HEK293T (cell line): ENCODE measurements around the gene TMC8.

Experiments used
- ARNT ChIP-seq: fragments of 450-650 bp; IDR thresholded peaks from 2 replicates; pipeline ENCODE4 v1.6.1; 2017; ENCODE audit warnings: mild to moderate bottlenecking
- ELF4 ChIP-seq: fragments of 450-650 bp; IDR thresholded peaks from 2 replicates; pipeline ENCODE4 v1.6.1; 2017; ENCODE audit warnings: antibody characterized with exemption
- SP1 ChIP-seq: fragments of 450-650 bp; IDR thresholded peaks from 2 replicates; pipeline ENCODE4 v1.6.1; 2017
- SUZ12 ChIP-seq: fragments of 450-650 bp; IDR thresholded peaks from 2 replicates; pipeline ENCODE4 v1.6.1; 2016; ENCODE audit warnings: mild to moderate bottlenecking
- ZNF384 ChIP-seq: fragments of 450-650 bp; IDR thresholded peaks from 2 replicates; pipeline ENCODE4 v1.6.1; 2016

DNA sequence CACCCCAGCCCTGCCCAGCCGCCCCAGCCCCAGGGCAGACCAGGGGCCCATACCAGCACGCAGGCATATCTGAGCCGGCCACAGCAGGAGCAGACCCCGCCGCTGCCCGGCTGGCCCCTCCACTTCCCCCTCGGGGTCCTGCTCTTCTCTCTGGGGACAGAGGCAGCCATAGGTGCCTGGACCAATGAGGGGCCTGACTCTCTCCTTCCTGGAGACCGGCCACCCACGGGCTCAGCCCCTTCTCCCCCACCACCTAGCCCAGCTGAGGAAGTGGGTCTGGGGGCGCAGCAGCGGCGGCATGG is 5.8 kb upstream of the TMC8 start:
- TF ChIP-seq ZNF384 (no peak), SP1 (no peak), ARNT (no peak), ELF4 (no peak), SUZ12 (no peak)
